Measurements from ENCODE around the gene COX7A2L.

DNA sequence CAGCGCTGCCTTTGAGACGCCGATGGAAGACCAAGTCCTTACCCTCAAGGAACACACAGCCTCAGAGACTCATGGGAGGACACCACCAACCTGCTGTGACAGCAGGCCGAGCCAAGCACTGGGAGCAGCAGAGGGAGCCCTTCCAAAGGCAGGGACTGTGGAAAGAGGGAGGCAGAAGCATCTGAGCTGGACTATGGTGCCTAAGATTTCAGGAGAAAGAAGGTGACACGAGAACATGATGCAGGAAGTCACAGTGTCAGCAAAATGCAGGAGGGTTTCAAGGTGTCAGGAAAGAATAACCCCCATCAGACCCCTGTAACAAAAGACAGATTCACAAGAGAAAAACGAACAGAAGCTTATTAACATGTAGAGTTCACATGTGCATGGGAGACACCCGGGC lies 24.2 kb upstream of the COX7A2L start:
- TF ChIP-seq POLR2A (IDR thresholded peaks at IDR 0.05) (no peak), POLR2AphosphoS5 (IDR thresholded peaks at IDR 0.05) (no peak)
- TF ChIP-seq, protein P1, sequence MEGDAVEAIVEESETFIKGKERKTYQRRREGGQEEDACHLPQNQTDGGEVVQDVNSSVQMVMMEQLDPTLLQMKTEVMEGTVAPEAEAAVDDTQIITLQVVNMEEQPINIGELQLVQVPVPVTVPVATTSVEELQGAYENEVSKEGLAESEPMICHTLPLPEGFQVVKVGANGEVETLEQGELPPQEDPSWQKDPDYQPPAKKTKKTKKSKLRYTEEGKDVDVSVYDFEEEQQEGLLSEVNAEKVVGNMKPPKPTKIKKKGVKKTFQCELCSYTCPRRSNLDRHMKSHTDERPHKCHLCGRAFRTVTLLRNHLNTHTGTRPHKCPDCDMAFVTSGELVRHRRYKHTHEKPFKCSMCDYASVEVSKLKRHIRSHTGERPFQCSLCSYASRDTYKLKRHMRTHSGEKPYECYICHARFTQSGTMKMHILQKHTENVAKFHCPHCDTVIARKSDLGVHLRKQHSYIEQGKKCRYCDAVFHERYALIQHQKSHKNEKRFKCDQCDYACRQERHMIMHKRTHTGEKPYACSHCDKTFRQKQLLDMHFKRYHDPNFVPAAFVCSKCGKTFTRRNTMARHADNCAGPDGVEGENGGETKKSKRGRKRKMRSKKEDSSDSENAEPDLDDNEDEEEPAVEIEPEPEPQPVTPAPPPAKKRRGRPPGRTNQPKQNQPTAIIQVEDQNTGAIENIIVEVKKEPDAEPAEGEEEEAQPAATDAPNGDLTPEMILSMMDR (IDR thresholded peaks at IDR 0.05): no peak
